ENCODE results near the gene AGMO.

DNA sequence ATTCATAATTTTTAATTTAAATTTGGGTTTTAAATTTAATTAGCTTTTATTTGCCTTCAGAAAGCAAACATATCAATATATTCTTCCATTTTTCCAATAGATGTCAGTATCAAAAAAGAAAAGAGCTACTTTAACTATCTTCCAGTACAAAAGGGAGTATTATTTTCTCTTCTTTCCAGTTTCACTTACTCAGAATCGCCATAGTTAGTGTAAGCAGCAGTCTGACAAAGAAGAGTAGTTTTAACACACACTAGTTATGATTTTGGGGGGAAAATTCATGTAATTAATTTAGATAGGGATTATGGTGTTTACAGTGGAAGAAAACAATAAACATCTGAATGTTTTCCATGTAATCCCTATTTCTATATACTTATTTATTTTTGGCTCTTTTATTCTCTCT lies 386.7 kb downstream of the AGMO start:
- no peak for TF ChIP-seq POLR2AphosphoS5 (IDR thresholded peaks at IDR 0.05; ENCODE audit: low read length)
- no peak for TF ChIP-seq USF2 (IDR thresholded peaks at IDR 0.05; ENCODE audit: borderline replicate concordance, low read depth, low read length)
- no peak for TF ChIP-seq EZH2 (IDR thresholded peaks at IDR 0.05; ENCODE audit: borderline replicate concordance, control insufficient read depth, low read depth, low read length)
- TF ChIP-seq E2F4 (IDR thresholded peaks at IDR 0.05; ENCODE audit: low read depth, low read length): no peak
- TF ChIP-seq SIN3A (IDR thresholded peaks at IDR 0.05; ENCODE audit: low read depth, low read length): no peak

Measured in GM12878 (cell line).